Upper lobe of left lung (tissue), 6 donors: Measurements from ENCODE around the gene ZDHHC11B. TPM values are rescaled to one million over a fixed set of nuclear protein-coding genes. Genes with fewer than 3 reads are reported as not detected.
A peak's percentile ranks its signal among the peaks of the same experiment; 100 is the strongest.
"Not testable (repeated sequence)": the region's sequence is repeated elsewhere in the genome, so short reads cannot be mapped to it uniquely, and the experiment has no call there.

Experiments
- ATAC-seq, 2 donors: fragments of 200-7000 bp; cut with Tn5 transposase; one replicate each; pipeline ENCODE4 v1.9.1; 2022; ENCODE audit warnings: mild to moderate bottlenecking in 2 of 2, moderate library complexity in 2 of 2; ENCODE audit not compliant: low FRiP score in 2 of 2
- DNase-seq, 2 donors: peaks; one replicate each; pipeline ENCODE4 v3.0.0-alpha.2; 2019 to 2020
- H3K27ac ChIP-seq, 4 donors: fragments of 200-600 bp; sonication (generic); one replicate each; pipeline ENCODE4 v1.5.1; 2016 to 2019
- H3K27me3 ChIP-seq, 4 donors: fragments of 200-600 bp; sonication (generic); one replicate each; pipeline ENCODE4 v1.5.1; 2017 to 2019
- H3K36me3 ChIP-seq, 4 donors: fragments of 200-600 bp; sonication (generic); one replicate each; pipeline ENCODE4 v1.5.1; 2016 to 2019
- H3K4me1 ChIP-seq, 4 donors: fragments of 200-600 bp; sonication (generic); one replicate each; pipeline ENCODE4 v1.5.1; 2018 to 2019
- H3K4me3 ChIP-seq, 4 donors: fragments of 200-600 bp; sonication (generic); one replicate each; pipeline ENCODE4 v1.5.1; 2017 to 2019; ENCODE audit warnings: mild to moderate bottlenecking in 2 of 4, moderate library complexity in 1 of 4
- H3K9me3 ChIP-seq, 4 donors: fragments of 200-600 bp; sonication (generic); one replicate each; pipeline ENCODE4 v1.5.1; 2018 to 2019
- CTCF ChIP-seq, 6 experiments: fragments of 450-650 bp in 4 of 6; fragments of 200-600 bp in 2 of 6; sonication (generic) in 2 of 6; IDR thresholded peaks; one replicate each; pipeline ENCODE4 v1.5.1; 2016 to 2019; ENCODE audit warnings: antibody characterized with exemption in 6 of 6
- EP300 ChIP-seq, 4 donors: sonication (generic); formaldehyde crosslinking; IDR thresholded peaks; one replicate each; pipeline ENCODE4 v1.5.1; 2017; ENCODE audit warnings: antibody characterized with exemption in 4 of 4, control low read depth in 2 of 4
- POLR2A ChIP-seq, 4 donors: fragments of 450-650 bp; IDR thresholded peaks; one replicate each; pipeline ENCODE4 v1.5.1; 2016 to 2017; ENCODE audit warnings: antibody characterized with exemption in 4 of 4, mild to moderate bottlenecking in 2 of 4
- POLR2AphosphoS5 ChIP-seq, 2 donors: sonication (generic); formaldehyde crosslinking; IDR thresholded peaks; one replicate each; pipeline ENCODE4 v1.5.1; 2017; ENCODE audit warnings: antibody characterized with exemption in 2 of 2
- WGBS, 2 donors: methylation state at CpG; one replicate each; pipeline ENCODE4 v1.1.5; 2017 to 2018; 5-methylcytosine and 5-hydroxymethylcytosine counted together
- total RNA-seq, 6 donors: library from RNA; depleted of rRNA in 4 of 6; stranded (reverse); fragments of >200 nt in 4 of 6; gene quantifications; one replicate each; pipeline versions ENCODE4 v1.1.0 to v1.2.1, GENCODE V29; 2016 to 2021
- donor health status: DM: no; HTN: no; CAD: no; lungs with moderate emphysema.
- donor health status: DM: no; HTN: yes; CAD: no; lungs with severe emphysema.

The ZDHHC11B gene
- total RNA-seq, 6 donors from 2014 or later, result 7.4 to 40.8 (median 13.1) TPM

GRCh38 chr5:756171-756570, 28.4 kb downstream of the ZDHHC11B start:
- ATAC-seq (no peak), DNase-seq (peak; percentile 45 to 76)
- Histone ChIP-seq H3K9me3 (no peaks in the 10 kb centered on the region), H3K27ac (peak overlapping the region in 1 of 4 donors; percentile 42), H3K4me3 (no peak overlapping the region), H3K27me3 (no peaks in the 10 kb centered on the region), H3K4me1 (peaks cover 29 to 43% (median 32%) of the 10 kb centered on the region in 4 donors), H3K36me3 (no peaks in the 10 kb centered on the region)
- 84 to 92% methylated on average over 2 to 7 of the region's 10 CpGs for WGBS, 2 donors
- TF ChIP-seq POLR2A (IDR thresholded peaks at IDR 0.05) (no peak), POLR2AphosphoS5 (IDR thresholded peaks at IDR 0.05) (no peak)

- not testable (repeated sequence) for H3K27ac ChIP-seq, H3K9me3 ChIP-seq, H3K27me3 ChIP-seq, H3K36me3 ChIP-seq, H3K4me3 ChIP-seq, ATAC-seq
- peaks cover 20 to 27% (median 26%) of the 10 kb centered on the region in 4 donors for H3K4me1 ChIP-seq
- WGBS, 2 donors, result 40 to 64% methylated on average over 7 to 16 of the region's 16 CpGs
- peak in 1 of 2 donors; percentile 15 for DNase-seq
Observed at GRCh38 chr5:754143-754632, 30.3 kb downstream of the ZDHHC11B start.

- peak; percentile 17 to 48 for DNase-seq
- not testable (repeated sequence) for ATAC-seq, H3K27ac ChIP-seq, H3K36me3 ChIP-seq, H3K4me3 ChIP-seq, H3K27me3 ChIP-seq, H3K9me3 ChIP-seq
- 88% methylated on average over 17 of the region's 19 CpGs; no CpG with 5 or more reads in 1 of the 2 donors for WGBS, 2 donors
- peaks cover 16 to 21% (median 21%) of the 10 kb centered on the region in 4 donors for H3K4me1 ChIP-seq
Observed at GRCh38 chr5:753567-754142, 30.9 kb downstream of the ZDHHC11B start.

GRCh38 chr5:752532-753115, 31.9 kb downstream of the ZDHHC11B start:
- not testable (repeated sequence) for H3K4me3 ChIP-seq, ATAC-seq, H3K27me3 ChIP-seq, H3K36me3 ChIP-seq, H3K9me3 ChIP-seq, H3K27ac ChIP-seq
- peak; percentile 20 to 33 for DNase-seq
- peaks cover 6 to 11% (median 11%) of the 10 kb centered on the region in 4 donors for H3K4me1 ChIP-seq
- 76% methylated on average over 18 of the region's 20 CpGs; no CpG with 5 or more reads in 1 of the 2 donors for WGBS, 2 donors

GRCh38 chr5:751992-752391, 32.5 kb downstream of the ZDHHC11B start:
- not testable (repeated sequence) for ATAC-seq, H3K36me3 ChIP-seq, H3K4me3 ChIP-seq, H3K4me1 ChIP-seq, H3K27me3 ChIP-seq, H3K27ac ChIP-seq, H3K9me3 ChIP-seq
- peak; percentile 17 to 34 for DNase-seq
- 80% methylated on average over 3 of the region's 8 CpGs; no CpG with 5 or more reads in 1 of the 2 donors for WGBS, 2 donors

- Histone ChIP-seq H3K36me3 (no peaks in the 10 kb centered on the region), H3K9me3 (no peaks in the 10 kb centered on the region), H3K27ac (no peak overlapping the region), H3K4me3 (no peak overlapping the region), H3K27me3 (no peaks in the 10 kb centered on the region), H3K4me1 (no peaks in the 10 kb centered on the region)
- WGBS, 2 donors, result 80% methylated on average over 13 of the region's 13 CpGs; no CpG with 5 or more reads in 1 of the 2 donors
- ATAC-seq (no peak), DNase-seq (peak; percentile 20 to 34)
- TF ChIP-seq CTCF (IDR thresholded peaks at IDR 0.05), result no peak
- TF ChIP-seq POLR2A (IDR thresholded peaks at IDR 0.05), result no peak
- no peak for TF ChIP-seq POLR2AphosphoS5 (IDR thresholded peaks at IDR 0.05)
- TF ChIP-seq EP300 (IDR thresholded peaks at IDR 0.05), result no peak
Observed at GRCh38 chr5:751496-751895, 33.0 kb downstream of the ZDHHC11B start.

- not testable (repeated sequence) for ATAC-seq, H3K36me3 ChIP-seq, H3K27ac ChIP-seq, H3K27me3 ChIP-seq, H3K4me3 ChIP-seq, H3K4me1 ChIP-seq, H3K9me3 ChIP-seq
- DNase-seq, result peak; percentile 21 to 58
- WGBS, 2 donors, result 87 to 100% methylated on average over 3 to 19 of the region's 19 CpGs
Observed at GRCh38 chr5:750226-750625, 34.3 kb downstream of the ZDHHC11B start.

- TF ChIP-seq CTCF (IDR thresholded peaks at IDR 0.05) (no peak), POLR2A (IDR thresholded peaks at IDR 0.05) (no peak), POLR2AphosphoS5 (IDR thresholded peaks at IDR 0.05) (no peak), EP300 (IDR thresholded peaks at IDR 0.05) (no peak)
Observed at GRCh38 chr5:749101-749670, 35.3 kb downstream of the ZDHHC11B start.

GRCh38 chr5:748011-748980, 36.2 kb downstream of the ZDHHC11B start:
- H3K4me3 ChIP-seq, H3K27me3 ChIP-seq, H3K9me3 ChIP-seq, H3K4me1 ChIP-seq, H3K36me3 ChIP-seq, H3K27ac ChIP-seq, ATAC-seq: not testable (repeated sequence)
- peak in 1 of 2 donors; percentile 13 for DNase-seq
- 77 to 100% methylated on average over 4 to 17 of the region's 18 CpGs for WGBS, 2 donors

More at GRCh38 chr5:749101-749670, 35.3 kb downstream of the ZDHHC11B start:
- Histone ChIP-seq H3K4me3 (no peak overlapping the region), H3K9me3 (no peaks in the 10 kb centered on the region), H3K36me3 (no peaks in the 10 kb centered on the region), H3K4me1 (no peaks in the 10 kb centered on the region), H3K27me3 (no peaks in the 10 kb centered on the region), H3K27ac (no peak overlapping the region)
- ATAC-seq (no peak), DNase-seq (peak; percentile 14 to 19)
- WGBS, 2 donors, result 85 to 93% methylated on average over 3 to 14 of the region's 14 CpGs
